ENCODE measurements around the gene IRF2BPL.

Gene IRF2BPL

DNA sequence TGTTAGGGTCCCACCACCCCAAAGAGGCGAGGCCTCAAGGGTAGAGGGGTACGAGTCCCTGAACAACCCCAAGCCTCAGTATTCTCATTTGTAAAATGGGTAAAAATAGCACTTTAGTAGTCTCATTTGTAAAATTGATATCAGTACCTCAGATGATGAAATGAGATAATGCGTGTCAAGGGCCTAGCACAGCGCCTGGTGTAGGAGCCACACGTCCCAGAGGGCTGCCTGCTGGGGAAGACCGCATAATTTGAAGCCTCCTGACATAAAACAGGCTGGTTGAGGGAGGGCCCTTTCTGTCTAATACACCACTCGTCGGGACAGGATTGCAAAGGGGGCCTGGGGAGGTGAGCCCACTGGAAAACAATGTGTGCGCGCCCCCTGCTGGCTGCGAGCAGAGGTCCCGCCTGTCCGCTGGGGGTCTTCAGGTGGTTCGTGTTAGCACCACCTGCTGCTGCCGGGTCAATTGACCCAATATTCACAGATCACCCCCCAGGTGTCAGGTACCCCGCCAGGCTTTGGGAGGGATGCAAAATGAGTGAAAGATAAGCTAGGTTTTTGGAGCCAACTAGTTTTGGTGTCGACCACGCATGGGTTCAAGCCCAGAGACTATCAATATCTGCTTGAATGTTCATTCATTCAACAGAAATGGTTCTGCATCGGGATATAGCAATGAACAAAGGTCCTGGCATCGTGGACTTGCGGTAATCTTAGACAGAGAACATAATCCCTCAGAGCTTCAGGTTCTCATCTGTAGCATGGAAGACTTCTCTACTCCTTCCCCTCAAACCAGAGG is 24.7 kb upstream of the IRF2BPL start:
- DNase-seq (ENCODE audit: low spot score), result peak; percentile 81

GRCh38 chr14:77052281-77053044 is 24.0 kb upstream of the IRF2BPL start:
- no peak for DNase-seq (ENCODE audit: low spot score)

DNA sequence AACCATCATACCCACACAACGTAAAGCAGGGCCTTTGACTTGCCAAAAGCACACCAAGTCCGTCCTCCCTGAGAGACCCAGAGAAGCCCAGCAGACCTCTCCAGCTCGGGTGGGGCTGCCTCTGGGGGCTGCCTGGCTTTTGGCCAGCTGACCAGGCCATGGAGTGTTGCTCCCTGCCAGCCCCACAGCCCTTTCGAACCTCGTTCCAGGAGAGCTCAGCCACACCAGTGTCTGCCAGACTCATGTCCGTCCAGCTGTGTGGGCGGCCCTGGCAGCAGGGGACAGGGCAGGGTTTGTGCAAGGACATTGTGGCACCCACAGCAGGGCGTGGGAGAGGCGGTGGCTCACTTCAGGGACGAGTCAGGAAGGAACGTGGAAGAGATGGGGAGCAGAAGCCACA is 22.6 kb upstream of the IRF2BPL start:
- DNase-seq (ENCODE audit: low spot score), result no peak

DNA sequence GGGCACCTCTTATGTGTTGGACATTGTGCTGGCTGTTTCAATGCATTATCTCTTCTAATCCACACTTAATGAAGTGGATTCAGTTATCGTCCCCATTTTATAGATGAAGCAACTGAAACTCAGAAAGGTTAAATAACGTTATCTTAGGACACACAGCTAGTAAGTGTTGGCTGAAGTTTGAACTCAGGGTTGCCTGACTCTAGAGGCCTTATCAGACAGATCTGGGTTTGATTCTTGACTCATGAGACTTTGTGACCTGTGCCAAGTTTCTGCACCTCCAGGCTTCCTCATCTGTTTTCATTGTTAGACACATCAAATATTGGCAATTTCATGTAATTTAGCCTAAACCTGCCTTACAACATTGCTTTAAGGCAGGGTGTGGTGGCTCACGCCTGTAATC is 18.2 kb upstream of the IRF2BPL start:
- peak; percentile 83 for DNase-seq (ENCODE audit: low spot score)

GRCh38 chr14:77045238-77046162 is 17.0 kb upstream of the IRF2BPL start:
- peak; percentile 59 for DNase-seq (ENCODE audit: low spot score)

DNA sequence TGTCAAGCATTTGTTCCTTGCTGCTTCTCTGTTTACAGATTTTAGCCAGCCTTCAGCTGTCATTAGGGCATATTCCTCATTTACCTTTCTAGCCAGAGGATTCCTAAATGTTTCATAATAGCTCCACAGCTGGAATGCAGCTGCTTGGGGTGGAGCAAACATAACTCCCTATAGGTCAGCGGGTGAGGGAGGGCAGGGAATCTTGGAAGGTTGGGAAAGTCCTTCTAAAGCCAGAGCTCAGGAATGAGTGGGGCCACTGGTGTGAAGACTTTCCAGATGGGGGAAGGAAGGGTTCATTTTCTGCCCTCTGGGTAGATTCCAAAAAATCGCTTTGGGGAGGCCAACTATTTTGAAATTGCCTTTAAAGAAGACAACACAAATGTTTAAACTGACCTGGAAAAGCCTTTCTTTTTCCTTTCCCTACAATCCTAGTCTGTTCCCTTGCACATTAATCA is 16.3 kb upstream of the IRF2BPL start:
- DNase-seq (ENCODE audit: low spot score), result no peak

GRCh38 chr14:77043984-77044485 is 15.5 kb upstream of the IRF2BPL start:
- DNase-seq (ENCODE audit: low spot score), result peak; percentile 40

DNA sequence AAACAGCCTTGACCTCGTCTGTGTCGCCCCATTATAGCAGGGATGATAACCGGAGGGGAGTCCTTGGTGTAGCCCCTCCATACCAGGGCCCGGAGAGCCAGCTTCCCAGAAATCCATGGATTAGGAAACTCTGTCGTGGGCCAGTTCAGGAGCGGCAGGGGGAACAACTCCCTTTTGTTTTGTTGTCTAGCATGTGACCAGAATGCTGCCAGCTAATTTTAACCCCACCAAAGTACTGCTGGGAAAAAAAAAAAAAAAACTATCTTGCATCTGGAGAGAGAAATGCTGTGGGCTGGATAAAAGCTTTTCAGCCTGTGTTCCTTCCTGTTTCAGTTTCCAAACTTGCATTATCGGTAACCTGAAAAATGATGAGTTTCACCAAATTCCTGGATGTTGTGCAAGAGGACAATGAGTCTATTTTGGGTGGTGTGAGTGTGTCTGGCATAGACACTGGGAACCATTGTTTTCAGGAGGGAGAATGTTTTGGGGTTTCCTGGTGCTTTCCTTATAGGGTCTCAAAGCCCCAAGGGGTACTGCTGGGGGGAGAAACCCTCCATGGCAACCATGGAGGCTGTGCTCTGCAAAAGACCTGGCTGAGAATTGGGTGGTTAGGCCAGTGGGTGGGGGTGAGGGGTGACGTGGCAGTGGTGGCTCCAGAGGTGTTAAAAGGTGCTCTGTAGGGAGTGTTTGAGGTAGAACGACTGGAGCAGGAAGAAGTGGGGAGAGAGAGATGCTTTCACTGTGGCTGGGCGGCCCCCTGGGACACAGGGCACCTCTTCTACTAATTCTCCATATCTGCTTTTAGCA is 14.9 kb upstream of the IRF2BPL start:
- peak; percentile 42 for DNase-seq (ENCODE audit: low spot score)

- DNase-seq (ENCODE audit: low spot score), result peak; percentile 60
Measured at GRCh38 chr14:77041881-77042545, 13.5 kb upstream of the IRF2BPL start.

DNA sequence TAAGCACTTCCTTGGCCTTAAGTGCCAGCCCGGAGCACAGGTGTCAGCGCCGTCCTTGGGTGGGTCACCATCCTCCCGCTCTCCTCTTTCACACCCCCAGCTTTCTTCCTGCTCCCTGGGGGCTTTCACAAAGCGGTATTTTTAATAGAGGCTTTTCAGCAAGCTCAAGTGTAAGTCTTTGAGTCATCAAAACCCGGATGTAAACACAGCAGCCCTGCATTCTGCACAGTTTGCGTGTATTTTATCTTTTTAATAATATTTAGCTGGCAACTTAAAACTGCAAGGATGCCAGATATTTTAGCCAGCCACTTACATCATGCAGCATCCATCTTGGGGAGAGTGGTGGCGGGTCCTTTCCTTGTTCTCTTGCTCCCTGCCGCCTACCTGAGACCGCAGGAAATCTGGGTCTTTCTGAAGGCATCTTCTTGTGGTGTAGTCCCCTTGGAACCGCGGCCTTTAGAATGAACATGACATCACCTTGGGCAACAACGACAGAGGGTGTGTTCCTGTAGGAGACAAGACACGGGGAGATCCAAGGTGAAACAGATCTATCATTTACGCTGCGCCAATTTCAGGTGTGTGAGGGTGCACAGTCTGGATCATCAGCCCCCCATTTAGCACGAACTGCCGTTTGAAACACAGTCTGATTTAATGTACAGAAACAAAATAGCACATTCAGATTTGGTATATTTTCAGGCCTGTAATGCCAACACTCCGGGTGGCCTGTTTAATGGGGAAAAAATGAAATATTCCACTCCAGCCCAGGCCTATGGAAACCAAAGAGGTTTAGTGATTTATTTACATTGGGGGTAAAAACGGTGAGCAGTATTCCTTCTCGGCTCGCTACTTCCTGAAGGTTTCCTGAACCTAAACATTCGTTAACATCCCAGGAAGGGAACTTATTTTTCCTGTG is 12.5 kb upstream of the IRF2BPL start:
- DNase-seq (ENCODE audit: low spot score), result no peak

GRCh38 chr14:77040059-77040740 is 11.7 kb upstream of the IRF2BPL start:
- DNase-seq (ENCODE audit: low spot score), result peak; percentile 100

DNA sequence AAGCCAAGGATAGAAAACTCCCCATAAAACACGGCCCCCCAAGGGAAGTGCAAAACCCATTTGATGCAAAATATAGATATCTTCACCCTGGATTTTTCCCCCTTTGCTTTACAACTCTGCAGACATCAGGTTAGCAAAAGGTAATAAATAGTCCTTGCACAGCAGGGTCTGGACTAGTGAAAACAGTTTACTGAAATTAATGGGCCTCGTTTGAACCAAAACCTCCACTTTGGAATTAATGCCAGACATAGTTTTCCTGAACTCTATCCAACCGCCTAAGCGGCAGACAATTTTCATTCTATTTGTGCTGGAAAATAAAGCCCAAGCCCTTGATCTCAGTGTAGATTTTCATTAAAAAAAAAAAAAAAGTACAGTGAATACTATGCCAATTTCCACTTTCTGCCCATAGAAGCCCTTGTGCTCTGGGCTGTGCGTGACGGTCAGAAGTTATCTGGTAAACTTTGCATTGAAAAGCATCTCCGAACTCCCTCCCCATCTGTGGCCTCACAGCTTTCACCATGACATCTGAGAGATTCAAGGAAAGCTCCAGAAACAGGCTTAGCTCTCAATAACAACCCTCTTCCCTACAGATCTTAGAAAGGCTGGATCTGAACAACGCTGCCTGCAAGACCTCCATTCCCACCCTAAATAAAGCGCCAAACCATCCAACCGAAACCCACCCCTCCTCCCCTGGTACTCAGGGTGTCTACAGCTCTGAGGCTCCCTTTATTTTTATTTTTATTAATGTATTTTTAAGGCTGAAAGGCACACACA is 11.0 kb upstream of the IRF2BPL start:
- peak; percentile 76 for DNase-seq (ENCODE audit: low spot score)

- DNase-seq (ENCODE audit: low spot score), result no peak
Measured at GRCh38 chr14:77037938-77038568, 9.5 kb upstream of the IRF2BPL start.

DNA sequence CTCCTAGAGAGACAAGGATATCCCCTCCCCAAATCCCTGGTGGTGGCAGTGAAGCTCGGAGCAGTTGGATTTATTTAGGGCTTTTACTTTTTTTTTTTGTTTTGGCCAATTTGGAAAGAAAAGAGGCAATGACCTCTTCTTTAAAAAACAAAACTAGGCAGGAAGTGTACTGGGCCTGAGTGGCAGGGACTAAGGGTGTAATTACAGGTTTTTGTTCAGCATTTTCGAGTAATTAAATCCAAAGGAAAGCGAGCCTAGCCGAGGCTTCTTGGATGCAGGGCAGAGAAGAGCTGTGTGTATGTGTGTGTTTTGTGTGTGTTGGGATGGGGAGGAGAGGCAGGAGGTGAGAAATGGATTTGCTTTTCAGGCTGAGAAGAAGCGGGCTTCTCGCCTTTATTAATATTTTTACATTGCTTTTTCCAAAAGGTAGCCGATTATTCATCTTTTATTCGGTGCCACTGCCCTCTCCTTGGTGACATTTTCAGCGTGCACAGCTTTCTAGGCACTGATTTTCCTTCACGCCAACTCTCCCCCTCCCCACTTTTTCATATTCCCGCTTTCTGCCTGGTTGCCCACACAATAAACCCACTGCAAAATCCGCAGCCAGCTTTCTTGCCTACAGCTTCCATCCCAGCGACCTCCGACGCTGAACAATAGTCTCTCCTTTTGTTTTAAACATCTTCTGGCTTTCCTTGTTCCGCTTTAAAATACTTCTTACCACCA is 8.9 kb upstream of the IRF2BPL start:
- no peak for DNase-seq (ENCODE audit: low spot score)

GRCh38 chr14:77036484-77037214 is 8.1 kb upstream of the IRF2BPL start:
- no peak for DNase-seq (ENCODE audit: low spot score)

GRCh38 chr14:77035267-77035666 is 6.8 kb upstream of the IRF2BPL start:
- DNase-seq (ENCODE audit: low spot score), result no peak
